Activated T-cell treated with anti-CD3 and anti-CD28 coated beads, Interleukin-2, amount 50 U/mL, for 48 hours (primary cell): ENCODE measurements around the gene SETD2.

Experiments
- DNase-seq, 2 experiments: peaks; one replicate each; pipeline ENCODE4 v3.0.0-alpha.2; 2020

Gene SETD2

DNA sequence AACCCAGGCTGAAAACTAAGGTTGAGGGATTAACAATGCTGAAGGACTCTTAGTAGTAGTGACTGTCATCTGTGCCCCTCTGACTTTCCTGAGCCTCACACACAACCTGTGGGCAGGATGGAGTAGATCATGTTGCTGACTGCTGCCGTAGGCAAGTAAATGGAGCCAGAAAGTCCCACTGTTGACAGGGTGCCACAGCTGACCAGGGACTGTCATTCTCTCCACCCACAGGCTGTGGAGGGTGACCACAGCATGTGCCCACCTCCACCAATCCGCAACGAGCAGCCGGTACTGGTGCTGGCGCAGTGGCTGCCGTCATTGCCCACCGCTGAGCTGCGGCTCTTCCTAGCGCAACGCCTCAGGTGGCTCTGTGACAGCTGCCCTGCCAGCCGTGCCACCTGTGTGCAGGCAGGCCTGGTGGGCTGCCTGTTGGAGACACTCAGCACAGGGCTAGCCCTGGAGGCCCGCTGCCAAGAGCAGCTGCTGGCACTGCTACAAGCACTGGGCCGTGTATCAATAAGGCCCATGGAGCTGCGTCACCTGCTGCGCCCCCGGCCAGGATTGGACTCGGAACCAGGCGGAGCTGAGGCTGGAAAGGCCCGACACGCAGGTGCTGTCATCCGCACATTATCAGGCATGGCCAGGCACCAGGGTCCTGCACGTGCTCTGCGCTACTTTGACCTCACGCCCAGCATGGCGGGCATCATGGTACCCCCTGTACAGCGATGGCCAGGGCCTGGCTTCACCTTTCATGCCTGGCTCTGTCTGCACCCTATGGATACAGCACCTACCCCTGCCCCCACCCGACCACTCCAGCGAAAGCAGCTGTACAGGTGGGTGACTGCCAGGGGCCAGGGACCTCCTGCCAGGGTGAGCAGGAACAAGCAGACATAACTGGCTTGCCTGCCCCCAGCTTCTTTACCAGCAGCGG lies 168.8 kb downstream of the SETD2 start:
- no peak for DNase-seq

GRCh38 chr3:46993986-46994385 lies 169.9 kb downstream of the SETD2 start:
- no peak for DNase-seq

DNA sequence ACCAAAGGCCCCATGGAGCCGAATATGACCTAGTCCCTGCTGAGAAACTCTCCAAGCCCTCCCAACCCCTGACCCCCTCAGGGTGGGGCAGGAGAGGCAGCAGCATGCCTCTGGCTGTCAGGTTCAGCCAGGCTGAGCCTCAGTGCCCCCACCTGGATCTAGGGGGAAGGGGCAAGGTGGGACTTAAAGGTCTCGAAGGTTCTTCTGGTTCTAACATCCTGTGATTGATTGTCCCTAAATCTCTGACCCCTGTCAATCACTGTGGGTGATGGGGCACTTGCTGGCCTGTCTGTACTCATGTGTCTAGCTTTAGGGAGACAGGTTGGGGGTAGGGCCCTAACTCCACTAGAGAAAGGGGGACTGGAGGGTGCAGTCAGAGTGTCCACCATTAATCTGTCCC lies 170.6 kb downstream of the SETD2 start:
- no peak for DNase-seq

DNA sequence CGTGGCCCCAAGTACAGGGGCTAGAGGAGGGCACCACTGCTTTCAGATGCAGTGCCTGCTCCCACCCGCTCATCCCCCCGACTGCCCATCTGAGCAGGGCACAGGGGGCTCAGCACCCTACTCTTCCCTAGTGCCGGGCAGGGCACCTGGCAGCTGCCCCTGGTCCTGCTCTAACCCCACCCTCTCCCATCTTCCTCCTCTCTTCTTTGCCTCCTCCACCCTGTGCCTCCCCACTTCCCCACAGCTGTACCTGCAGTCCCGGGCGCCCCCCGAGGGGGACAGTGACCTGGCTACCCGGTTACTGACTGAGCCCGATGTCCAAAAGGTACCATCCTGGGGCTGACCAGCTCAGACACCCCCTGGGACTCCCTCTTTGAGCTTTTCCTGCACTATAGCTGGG lies 171.7 kb downstream of the SETD2 start:
- DNase-seq = no peak

GRCh38 chr3:46991406-46992165 lies 172.3 kb downstream of the SETD2 start:
- DNase-seq = no peak

DNA sequence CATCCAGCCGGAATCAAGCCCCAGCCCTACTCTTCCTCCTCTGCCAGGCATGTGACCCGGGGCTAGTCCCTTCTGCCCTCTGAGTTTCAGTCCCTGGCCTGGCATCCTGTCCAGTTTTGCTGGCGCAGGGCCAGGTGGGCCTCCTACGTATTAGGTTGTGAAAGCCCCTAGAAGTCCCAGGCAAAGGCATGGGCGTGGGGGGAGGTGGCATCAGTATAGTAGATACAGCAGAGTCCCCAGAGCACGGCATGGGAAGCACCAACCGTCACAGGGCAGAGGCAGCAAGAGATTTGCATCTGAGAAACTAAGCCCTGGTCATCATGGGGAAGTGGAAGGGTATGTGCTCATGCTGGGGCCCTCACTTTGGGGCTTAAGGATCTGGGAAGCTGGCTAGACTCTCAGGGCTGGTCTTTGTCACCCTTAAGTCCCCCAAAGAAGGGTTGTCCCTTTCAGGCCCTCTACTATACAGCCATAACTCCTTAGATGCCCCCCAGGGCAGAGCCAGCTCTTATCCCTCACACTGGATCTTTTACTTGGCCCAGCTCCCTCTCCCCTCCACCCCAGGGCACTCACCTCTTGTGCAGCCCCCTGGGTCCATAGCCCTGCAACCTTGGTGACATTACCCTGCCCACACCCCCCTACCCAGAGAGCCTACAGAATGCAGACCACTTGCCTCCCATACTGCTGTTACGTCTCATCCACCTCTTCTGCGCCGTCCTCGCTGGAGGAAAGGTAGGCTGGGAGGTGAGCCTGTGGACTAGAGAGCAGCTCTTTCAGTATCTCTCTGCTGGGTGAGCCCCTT lies 173.1 kb downstream of the SETD2 start:
- DNase-seq = no peak

GRCh38 chr3:46989146-46989810 lies 174.6 kb downstream of the SETD2 start:
- no peak for DNase-seq

- DNase-seq = no peak
These were observed 175.3 kb downstream of the SETD2 start for GRCh38 chr3:46988616-46989015.

GRCh38 chr3:46987743-46988401 lies 176.0 kb downstream of the SETD2 start:
- DNase-seq = peak; percentile 86 to 91

DNA sequence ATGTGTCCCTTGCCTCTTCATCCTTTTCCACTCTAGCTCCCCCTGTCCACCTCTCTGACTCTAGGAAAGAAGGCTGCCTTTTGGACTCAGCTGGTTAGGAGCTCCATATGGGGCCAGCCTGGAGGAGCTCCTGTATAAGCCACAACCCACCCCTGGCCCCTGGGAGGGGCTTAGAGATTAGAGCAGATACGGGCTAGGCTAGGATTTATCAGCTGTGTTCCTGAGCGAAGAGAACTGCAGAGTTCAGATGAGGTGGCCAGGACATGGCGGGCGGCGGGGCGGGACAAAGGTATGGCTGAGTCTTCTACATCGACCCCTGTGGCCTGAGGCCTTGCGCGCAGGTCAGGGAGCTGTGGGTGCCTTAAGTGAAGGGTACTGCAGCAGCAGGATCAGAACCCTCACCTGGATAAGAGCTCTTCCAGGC lies 176.6 kb downstream of the SETD2 start:
- DNase-seq = no peak

DNA sequence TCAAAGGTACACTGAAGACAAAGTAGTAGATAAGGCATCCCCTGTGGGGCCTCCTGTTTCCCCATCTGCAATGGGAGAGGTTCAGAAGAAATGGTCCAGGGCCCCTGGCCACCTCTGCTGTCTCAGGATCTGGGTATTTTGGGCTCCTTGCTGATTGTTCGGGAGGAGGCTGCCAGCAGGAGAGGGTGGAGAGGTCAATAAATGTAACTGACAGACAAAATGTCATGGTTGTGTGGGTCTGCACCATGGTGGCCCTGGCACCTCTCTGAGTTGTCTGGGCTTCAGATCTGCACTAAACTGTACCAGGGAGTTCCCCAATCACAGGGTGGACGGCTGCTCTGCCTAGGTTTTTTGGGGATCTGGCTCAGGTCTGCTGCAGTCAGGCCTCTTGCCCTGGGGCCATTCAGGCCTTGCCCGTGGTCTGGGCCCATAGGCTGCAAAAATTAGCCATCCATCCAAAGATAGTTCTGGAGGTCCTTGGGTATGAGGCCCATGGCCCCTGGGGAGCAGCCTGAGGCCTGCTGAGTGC lies 177.1 kb downstream of the SETD2 start:
- no peak for DNase-seq

DNA sequence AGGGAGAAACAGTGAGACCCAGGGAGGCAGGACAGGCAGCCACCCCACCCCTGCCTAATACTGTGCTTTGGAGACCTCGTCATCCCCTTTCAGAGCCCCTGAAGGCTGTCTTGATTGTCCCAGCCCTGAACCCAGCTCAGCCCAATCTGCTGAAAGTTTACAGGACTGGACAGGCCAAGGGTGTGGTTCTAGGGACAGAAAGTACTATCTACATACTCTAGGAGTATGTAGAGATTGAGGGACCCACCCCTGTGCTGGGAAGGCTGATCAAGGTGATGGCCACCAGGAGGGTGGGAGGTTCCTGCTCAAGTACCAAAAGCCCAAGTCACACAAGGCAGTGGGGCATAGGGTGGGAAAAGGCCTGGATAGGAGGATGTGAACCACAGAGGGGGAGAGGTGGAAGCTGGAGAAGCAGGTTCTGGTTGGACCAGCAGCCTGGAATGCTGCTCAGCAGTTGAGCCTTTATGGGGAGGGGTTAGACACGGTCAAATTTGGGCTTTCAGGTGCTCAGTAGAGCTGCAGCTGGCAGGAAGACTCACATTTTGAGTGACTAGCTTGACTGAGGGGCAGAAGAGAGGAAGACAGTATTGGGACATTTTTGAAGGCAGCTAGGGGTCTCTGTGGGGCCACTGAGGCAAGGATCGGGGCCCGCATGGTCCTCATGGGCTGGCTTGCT lies 177.7 kb downstream of the SETD2 start:
- DNase-seq = no peak

GRCh38 chr3:46985588-46985987 lies 178.3 kb downstream of the SETD2 start:
- DNase-seq = no peak

- no peak for DNase-seq
These were observed 179.1 kb downstream of the SETD2 start for GRCh38 chr3:46984591-46985459.

GRCh38 chr3:46982546-46982945 lies 181.4 kb downstream of the SETD2 start:
- DNase-seq = no peak

DNA sequence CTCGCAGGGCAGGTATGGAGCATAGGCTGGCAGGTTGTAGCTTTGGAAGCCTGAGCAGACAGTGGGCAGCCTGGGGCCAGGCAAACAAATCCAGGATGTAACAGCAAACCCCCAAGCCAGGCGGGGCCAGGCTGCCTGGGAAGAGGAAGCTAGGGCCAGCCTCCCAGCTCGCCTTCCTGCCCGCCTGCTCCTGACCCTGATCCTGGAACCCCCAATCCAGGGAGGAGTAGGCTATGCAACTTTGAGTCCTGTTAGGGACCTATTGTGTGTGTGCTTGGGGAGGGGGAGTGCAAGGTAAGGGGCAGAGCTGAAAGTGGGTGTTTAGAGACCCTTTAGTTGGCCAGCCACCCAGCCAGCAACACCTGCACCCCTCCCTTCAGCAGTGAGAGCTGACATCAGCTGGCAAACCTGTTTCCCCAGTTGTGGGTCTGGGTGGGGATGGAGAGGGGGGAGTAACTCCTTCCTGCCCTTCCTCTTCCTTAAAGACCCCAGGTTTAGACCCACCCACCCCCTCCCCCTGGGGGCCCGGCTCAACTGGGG lies 181.9 kb downstream of the SETD2 start:
- DNase-seq = no peak

DNA sequence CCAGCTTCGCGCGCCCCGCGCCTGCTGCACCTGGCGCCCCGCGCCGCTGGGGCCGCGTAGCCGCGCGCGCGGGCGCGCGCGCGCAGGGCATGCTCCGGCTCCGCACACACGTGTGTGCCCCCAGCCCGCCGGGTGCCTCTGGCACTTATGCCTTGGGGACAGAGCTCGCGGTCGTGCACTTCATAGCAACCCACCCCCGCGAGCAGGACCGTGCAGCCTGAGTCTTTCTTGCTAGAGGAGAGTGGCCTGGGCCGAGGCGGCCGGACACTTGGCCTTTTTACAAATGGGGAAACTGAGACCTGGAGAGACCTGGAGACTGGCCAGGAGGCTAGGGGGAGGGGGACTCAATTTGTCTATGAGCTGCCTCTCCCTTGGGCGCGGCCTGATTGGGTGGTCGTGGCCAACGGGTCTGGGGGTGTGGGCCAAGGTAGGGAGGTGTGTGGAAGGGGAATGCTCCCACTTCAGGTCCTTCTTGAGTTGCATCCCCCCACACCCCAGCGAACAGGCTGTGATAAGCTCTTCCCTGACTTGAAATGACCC lies 183.9 kb downstream of the SETD2 start:
- DNase-seq = no peak

- DNase-seq = peak; percentile 96 to 97
These were observed 184.6 kb downstream of the SETD2 start, which contains the start of gene NBEAL2 for GRCh38 chr3:46978985-46979944. TSS of gene NBEAL2 (plus strand) at chr3:46979666. CDS start at chr3:46979862, 196 bp downstream.
